Right ventricle myocardium inferior (tissue), 1 donor: ENCODE results near the gene HBEGF. TPM values are rescaled to one million over a fixed set of nuclear protein-coding genes. Genes with fewer than 3 reads are reported as not detected.

ENCODE experiments used
- ATAC-seq: fragments of 200-7000 bp; cut with Tn5 transposase; one replicate; pipeline ENCODE4 v1.9.1; 2020; ENCODE audit warnings: mild to moderate bottlenecking, moderate library complexity
- DNase-seq: peaks from one replicate; pipeline ENCODE4 v3.0.0; 2021; ENCODE audit errors: missing footprints
- intact Hi-C: fragments of 100-400 bp; cut with DNase I; formaldehyde crosslinking; loops from one replicate; pipeline ENCODE4 v1.11.0; 2022
- total RNA-seq: library from RNA; stranded (reverse); fragmentation: NEBNext Ultra II Directional; extraction: Animal tissue kit (Norgen Biotek cat#: 25700); gene quantifications from one replicate; pipeline ENCODE4 v1.2.1, GENCODE V29; 2021
- donor health status: DM: no; HTN: yes; CAD: no; lungs with severe emphysema.

The HBEGF gene
- total RNA-seq, 1 donor from 2014 or later: 20.2 TPM

- no peak for ATAC-seq
- intact Hi-C loops: no loop called here
- DNase-seq: no peak
Measured at GRCh38 chr5:140342287-140342686, 4.1 kb downstream of the HBEGF start.

DNA sequence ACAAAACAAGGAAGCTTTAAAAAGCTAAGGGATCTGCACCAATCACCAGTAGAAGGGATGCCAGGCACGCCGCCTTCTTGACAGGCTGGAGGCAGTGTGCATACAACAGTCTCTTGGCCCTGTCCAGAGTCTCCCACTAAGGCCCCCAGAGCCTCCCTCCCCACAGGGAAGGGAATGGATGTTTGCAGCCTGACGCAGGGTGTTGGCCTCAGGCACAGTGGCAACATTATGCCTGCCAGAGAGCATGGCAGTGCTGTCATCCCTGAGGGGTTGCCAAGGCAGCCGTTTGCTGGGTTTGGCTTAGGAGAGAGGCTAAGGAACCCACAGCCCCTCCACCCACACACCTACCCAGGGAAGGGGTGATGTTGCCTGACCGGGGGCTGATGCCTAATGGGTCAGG lies 4.8 kb downstream of the HBEGF start:
- intact Hi-C loops: no loop called here
- ATAC-seq: peak; percentile 65
- no peak for DNase-seq

DNA sequence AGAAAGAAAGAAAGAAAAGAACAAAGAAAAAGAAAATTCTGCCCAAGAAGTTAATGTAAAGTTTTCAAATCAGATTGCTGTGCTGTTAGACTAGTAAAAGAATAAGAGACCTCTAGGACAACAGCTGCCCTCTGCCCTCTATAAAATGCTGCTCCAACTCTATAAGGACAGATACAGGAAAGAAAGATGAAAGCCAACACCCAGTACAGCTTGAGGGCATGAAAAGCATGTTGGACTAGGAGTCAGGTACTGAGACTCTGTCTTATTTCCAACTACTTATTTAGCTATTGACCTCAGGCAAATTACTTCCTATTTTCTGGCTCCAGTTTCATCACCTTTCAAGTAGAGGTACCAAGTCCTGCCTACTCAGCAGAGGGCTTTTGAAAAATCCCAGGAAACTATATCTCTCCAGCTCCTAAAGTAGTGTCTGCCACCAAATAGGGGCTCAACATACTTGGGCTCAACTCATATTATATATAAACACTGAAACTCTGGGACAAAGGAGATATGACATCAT lies 5.7 kb downstream of the HBEGF start:
- intact Hi-C loops: no loop called here
- DNase-seq (no peak), ATAC-seq (no peak)

GRCh38 chr5:140339636-140340035 lies 6.8 kb downstream of the HBEGF start:
- intact Hi-C loops: no loop called here
- ATAC-seq (no peak), DNase-seq (no peak)

DNA sequence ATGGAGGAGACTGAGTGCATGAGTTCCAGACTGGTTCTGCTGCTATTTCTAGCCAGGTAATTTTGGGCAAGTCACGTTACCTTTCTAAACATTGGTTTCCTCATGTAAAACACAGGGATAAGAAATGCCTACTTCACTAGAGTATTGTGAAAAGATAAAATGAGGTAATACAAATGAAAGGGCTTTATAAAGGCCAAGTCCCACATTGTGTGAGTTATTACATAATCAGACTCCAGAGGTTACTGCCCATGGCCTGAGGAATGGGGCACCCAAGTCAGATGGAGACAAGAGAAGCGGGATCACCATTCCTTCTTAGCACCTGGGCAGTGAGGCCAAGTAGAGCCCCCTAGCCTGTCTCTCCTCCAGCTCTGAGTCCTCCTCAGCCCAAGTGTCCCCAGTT lies 7.5 kb downstream of the HBEGF start:
- ATAC-seq (no peak), DNase-seq (no peak)
- intact Hi-C loops: no loop called here

DNA sequence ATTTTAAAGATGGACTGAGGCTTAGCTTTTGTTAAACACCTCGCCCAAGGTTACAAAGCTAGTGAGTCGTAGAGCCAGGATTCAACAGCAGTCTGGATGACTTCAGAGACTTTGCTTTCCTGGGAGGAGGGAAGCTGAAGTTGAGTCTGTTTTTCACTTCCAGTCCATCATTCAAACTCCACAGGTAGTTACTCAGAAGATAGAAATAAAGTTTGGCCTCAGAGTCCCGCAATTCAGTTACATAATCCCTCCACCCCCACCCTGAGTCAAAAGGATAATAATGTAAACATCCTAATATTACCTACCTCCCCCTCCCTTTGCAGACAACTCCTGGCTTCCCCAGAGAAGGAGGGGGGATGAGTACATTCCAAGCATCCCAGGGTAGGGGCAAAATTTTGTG lies 8.1 kb downstream of the HBEGF start:
- DNase-seq (no peak), ATAC-seq (no peak)
- intact Hi-C loops: no loop called here

- DNase-seq (no peak), ATAC-seq (no peak)
- intact Hi-C loops: no loop called here
Measured at GRCh38 chr5:140337880-140338279, 8.5 kb downstream of the HBEGF start.

- peak; percentile 50 for ATAC-seq
- intact Hi-C loops: no loop called here
- DNase-seq: no peak
Measured at GRCh38 chr5:140336388-140336787, 10.0 kb downstream of the HBEGF start.

GRCh38 chr5:140331638-140332037 lies 14.8 kb downstream of the HBEGF start:
- ATAC-seq (no peak), DNase-seq (no peak)
- intact Hi-C loops: no loop called here

DNA sequence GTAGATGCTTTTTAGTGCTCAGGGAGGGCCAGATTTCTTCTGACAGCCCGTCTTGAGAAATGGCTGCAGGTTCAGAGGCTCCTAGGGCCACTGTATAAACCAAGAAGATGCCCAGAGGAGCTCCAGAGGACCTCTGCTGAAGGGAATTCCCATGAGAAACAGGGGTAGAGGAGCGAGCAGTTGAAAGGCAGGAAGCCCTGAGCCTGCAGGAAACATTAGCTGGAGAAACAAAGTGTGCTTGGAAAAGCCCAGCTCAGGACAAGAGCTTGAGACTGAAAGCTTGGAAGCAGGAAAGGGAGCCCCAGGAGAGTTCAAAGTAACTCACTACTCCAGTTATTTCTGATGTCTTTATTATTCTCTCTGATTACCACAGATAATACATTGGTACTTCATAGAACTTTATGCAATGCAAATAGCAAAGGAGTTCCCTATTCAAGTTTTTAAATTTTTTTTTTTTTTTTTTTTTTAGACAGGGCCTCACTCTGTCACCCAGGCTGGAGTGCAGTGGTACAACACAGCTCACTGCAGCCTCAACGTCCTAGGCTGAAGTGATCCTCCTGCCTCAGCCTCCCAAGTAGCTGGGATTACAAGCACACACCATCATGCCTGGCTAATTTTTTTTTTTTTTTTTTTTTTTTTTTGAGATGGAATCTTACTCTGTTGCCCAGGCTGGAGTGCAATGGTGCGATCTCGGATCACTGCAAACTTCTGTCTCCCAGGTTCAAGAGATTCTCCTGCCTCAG lies 16.5 kb downstream of the HBEGF start:
- peak; percentile 25 for ATAC-seq
- intact Hi-C loops: no loop called here
- DNase-seq: no peak

- ATAC-seq (no peak), DNase-seq (no peak)
- intact Hi-C loops: no loop called here
Measured at GRCh38 chr5:140328036-140328764, 18.2 kb downstream of the HBEGF start.

GRCh38 chr5:140327589-140327988 lies 18.8 kb downstream of the HBEGF start:
- no peak for DNase-seq
- ATAC-seq: no peak
- intact Hi-C loops: no loop called here

- DNase-seq: no peak
- ATAC-seq: no peak
- intact Hi-C loops: no loop called here
Measured at GRCh38 chr5:140325486-140325885, 20.9 kb downstream of the HBEGF start.

GRCh38 chr5:140324617-140325241 lies 21.7 kb downstream of the HBEGF start:
- ATAC-seq: no peak
- no peak for DNase-seq
- intact Hi-C loops: no loop called here

DNA sequence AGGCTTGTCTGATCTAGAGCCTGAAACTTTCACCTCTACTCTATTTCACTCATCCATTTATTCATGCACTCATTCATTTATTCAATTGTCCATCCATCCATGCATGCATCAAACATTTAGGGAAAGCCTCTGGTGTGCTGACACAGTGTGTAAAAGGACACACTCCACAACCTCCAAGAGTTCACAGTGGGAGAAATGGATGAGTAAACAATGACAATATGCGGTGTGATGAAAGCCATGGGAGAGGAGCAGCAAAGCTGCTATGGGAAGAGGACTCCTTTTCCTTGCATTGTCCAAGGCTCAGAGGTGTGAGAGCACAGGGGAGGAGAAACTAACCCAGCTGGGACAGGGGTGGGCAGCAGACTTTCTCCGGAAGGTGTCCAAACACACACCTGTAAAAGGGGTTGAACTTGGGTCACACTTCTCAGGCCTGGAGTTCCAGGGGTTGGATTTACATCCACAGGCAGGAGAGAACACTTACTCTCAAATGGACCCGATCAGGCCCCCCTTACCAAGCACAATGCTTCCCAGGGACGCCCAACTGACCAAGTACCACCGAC lies 22.3 kb downstream of the HBEGF start:
- intact Hi-C loops: no loop called here
- ATAC-seq (no peak), DNase-seq (no peak)

- no peak for DNase-seq
- intact Hi-C loops: no loop called here
- ATAC-seq: peak; percentile 73
Measured at GRCh38 chr5:140322751-140323731, 23.4 kb downstream of the HBEGF start.

DNA sequence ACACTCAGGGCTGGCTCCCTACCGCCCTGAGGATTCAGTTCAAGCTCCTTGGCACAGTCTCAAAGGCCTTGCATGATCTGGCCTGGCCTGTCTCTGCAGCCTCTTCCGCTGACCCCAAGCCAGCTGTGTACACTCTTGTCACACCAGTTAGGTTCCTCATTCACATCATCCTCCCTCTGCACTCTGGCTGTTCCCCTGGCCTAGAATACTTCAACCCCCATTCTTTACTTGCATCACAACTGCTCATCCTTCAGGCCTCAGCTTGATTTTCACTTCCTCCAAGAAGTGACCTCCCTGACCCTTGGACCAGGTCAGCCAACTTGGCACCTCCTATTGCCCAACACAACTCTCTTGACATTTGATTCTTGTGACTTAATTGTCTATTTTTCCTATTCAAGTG lies 24.6 kb downstream of the HBEGF start:
- peak; percentile 69 for ATAC-seq
- peak; percentile 83 for DNase-seq
- intact Hi-C loops: no loop called here

GRCh38 chr5:140319833-140320232 lies 26.6 kb downstream of the HBEGF start:
- intact Hi-C loops: no loop called here
- ATAC-seq (no peak), DNase-seq (no peak)
